Measurements from ENCODE around the gene TRMT13.

TRMT13 gene

GRCh38 chr1:100130552-100131077 is 2.3 kb upstream of the TRMT13 start:
- no CpG with 5 or more reads among the region's 5 CpGs for WGBS (ENCODE audit: extremely low coverage, insufficient coverage, low lambda C conversion rate)

GRCh38 chr1:100131623-100132022 is 1.3 kb upstream of the TRMT13 start:
- Histone ChIP-seq H3K27me3 (ENCODE audit: insufficient read depth, low read length, poor library complexity) (no peaks in the 10 kb centered on the region), H3K4me2 (ENCODE audit: low read length) (peak overlapping the region; percentile 84), H3K36me3 (ENCODE audit: control insufficient read depth, insufficient read depth, low read length) (no peaks in the 10 kb centered on the region), H3K79me1 (ENCODE audit: low read length) (peaks cover 11% of the 10 kb centered on the region), H3K4ac (ENCODE audit: low read depth, low read length) (no peak overlapping the region), H3K23ac (ENCODE audit: low read length) (no peak overlapping the region), H3K18ac (ENCODE audit: low read length) (no peak overlapping the region), H2AK5ac (ENCODE audit: low read length) (no peak overlapping the region), H4K5ac (ENCODE audit: low read length) (no peak overlapping the region), H3K4me1 (ENCODE audit: control insufficient read depth, low read depth, low read length) (no peaks in the 10 kb centered on the region), H2BK5ac (ENCODE audit: low read length) (no peak overlapping the region), H3K4me3 (ENCODE audit: low read length) (peak overlapping the region; percentile 2), H2BK15ac (replicated peaks; ENCODE audit: low read depth) (no peak overlapping the region), H3K9ac (ENCODE audit: low read length) (peak overlapping the region; percentile 56), H3K56ac (ENCODE audit: low read length) (peak overlapping the region; percentile 18), H3K27ac (ENCODE audit: low read depth, low read length) (no peak overlapping the region), H2BK120ac (ENCODE audit: low read depth, low read length) (no peak overlapping the region), H4K8ac (ENCODE audit: low read depth, low read length) (no peak overlapping the region), H3K79me2 (ENCODE audit: control insufficient read depth, insufficient read depth, low read length) (peaks cover 22% of the 10 kb centered on the region)
- peak; percentile 0 for DNase-seq
- no CpG with 5 or more reads among the region's 8 CpGs for WGBS (ENCODE audit: extremely low coverage, insufficient coverage, low lambda C conversion rate)

More at GRCh38 chr1:100130552-100131077, 2.3 kb upstream of the TRMT13 start:
- Histone ChIP-seq H2BK120ac (ENCODE audit: low read depth, low read length) (no peak overlapping the region), H3K18ac (ENCODE audit: low read length) (no peak overlapping the region), H2BK15ac (replicated peaks; ENCODE audit: low read depth) (no peak overlapping the region), H2AK5ac (ENCODE audit: low read length) (no peak overlapping the region), H2BK5ac (ENCODE audit: low read length) (no peak overlapping the region), H3K36me3 (ENCODE audit: control insufficient read depth, insufficient read depth, low read length) (no peaks in the 10 kb centered on the region), H3K27me3 (ENCODE audit: insufficient read depth, low read length, poor library complexity) (no peaks in the 10 kb centered on the region), H3K4me2 (ENCODE audit: low read length) (no peak overlapping the region), H3K79me1 (ENCODE audit: low read length) (peaks cover 14% of the 10 kb centered on the region), H3K56ac (ENCODE audit: low read length) (no peak overlapping the region), H3K23ac (ENCODE audit: low read length) (no peak overlapping the region), H3K4me3 (ENCODE audit: low read length) (no peak overlapping the region), H3K4me1 (ENCODE audit: control insufficient read depth, low read depth, low read length) (no peaks in the 10 kb centered on the region), H3K9ac (ENCODE audit: low read length) (no peak overlapping the region), H4K5ac (ENCODE audit: low read length) (no peak overlapping the region), H3K27ac (ENCODE audit: low read depth, low read length) (no peak overlapping the region), H4K8ac (ENCODE audit: low read depth, low read length) (no peak overlapping the region), H3K79me2 (ENCODE audit: control insufficient read depth, insufficient read depth, low read length) (peaks cover 22% of the 10 kb centered on the region), H3K4ac (ENCODE audit: low read depth, low read length) (no peak overlapping the region)
- no peak for DNase-seq

GRCh38 chr1:100134872-100135271 is 1.9 kb downstream of the TRMT13 start:
- Histone ChIP-seq H3K56ac (ENCODE audit: low read length) (no peak overlapping the region), H3K79me1 (ENCODE audit: low read length) (peaks cover 9% of the 10 kb centered on the region), H3K4ac (ENCODE audit: low read depth, low read length) (no peak overlapping the region), H3K9ac (ENCODE audit: low read length) (no peak overlapping the region), H2AK5ac (ENCODE audit: low read length) (no peak overlapping the region), H3K4me3 (ENCODE audit: low read length) (no peak overlapping the region), H2BK15ac (replicated peaks; ENCODE audit: low read depth) (no peak overlapping the region), H3K23ac (ENCODE audit: low read length) (no peak overlapping the region), H3K79me2 (ENCODE audit: control insufficient read depth, insufficient read depth, low read length) (peaks cover 17% of the 10 kb centered on the region), H4K8ac (ENCODE audit: low read depth, low read length) (no peak overlapping the region), H3K36me3 (ENCODE audit: control insufficient read depth, insufficient read depth, low read length) (no peaks in the 10 kb centered on the region), H3K27me3 (ENCODE audit: insufficient read depth, low read length, poor library complexity) (no peaks in the 10 kb centered on the region), H3K27ac (ENCODE audit: low read depth, low read length) (no peak overlapping the region), H3K4me2 (ENCODE audit: low read length) (no peak overlapping the region), H3K4me1 (ENCODE audit: control insufficient read depth, low read depth, low read length) (no peaks in the 10 kb centered on the region), H2BK5ac (ENCODE audit: low read length) (no peak overlapping the region), H2BK120ac (ENCODE audit: low read depth, low read length) (no peak overlapping the region), H4K5ac (ENCODE audit: low read length) (no peak overlapping the region), H3K18ac (ENCODE audit: low read length) (no peak overlapping the region)
- WGBS (ENCODE audit: extremely low coverage, insufficient coverage, low lambda C conversion rate): no CpG with 5 or more reads among the region's 3 CpGs
- peak; percentile 3 for DNase-seq

GRCh38 chr1:100137602-100138001 is 4.6 kb downstream of the TRMT13 start:
- H3K36me3 ChIP-seq (ENCODE audit: control insufficient read depth, insufficient read depth, low read length): no peaks in the 10 kb centered on the region

GRCh38 chr1:100141192-100141591 is 8.2 kb downstream of the TRMT13 start:
- Histone ChIP-seq H3K9ac (ENCODE audit: low read length) (no peak overlapping the region), H3K23ac (ENCODE audit: low read length) (no peak overlapping the region), H3K27me3 (ENCODE audit: insufficient read depth, low read length, poor library complexity) (no peaks in the 10 kb centered on the region), H3K4me2 (ENCODE audit: low read length) (no peak overlapping the region), H3K36me3 (ENCODE audit: control insufficient read depth, insufficient read depth, low read length) (no peaks in the 10 kb centered on the region), H3K27ac (ENCODE audit: low read depth, low read length) (no peak overlapping the region), H2BK15ac (replicated peaks; ENCODE audit: low read depth) (no peak overlapping the region), H3K4me1 (ENCODE audit: control insufficient read depth, low read depth, low read length) (no peaks in the 10 kb centered on the region), H2BK5ac (ENCODE audit: low read length) (no peak overlapping the region), H4K8ac (ENCODE audit: low read depth, low read length) (no peak overlapping the region), H3K56ac (ENCODE audit: low read length) (no peak overlapping the region), H3K18ac (ENCODE audit: low read length) (no peak overlapping the region), H2BK120ac (ENCODE audit: low read depth, low read length) (no peak overlapping the region), H3K79me1 (ENCODE audit: low read length) (no peaks in the 10 kb centered on the region), H3K79me2 (ENCODE audit: control insufficient read depth, insufficient read depth, low read length) (no peaks in the 10 kb centered on the region), H2AK5ac (ENCODE audit: low read length) (no peak overlapping the region), H4K5ac (ENCODE audit: low read length) (no peak overlapping the region), H3K4me3 (ENCODE audit: low read length) (no peak overlapping the region), H3K4ac (ENCODE audit: low read depth, low read length) (no peak overlapping the region)
- no peak for DNase-seq
- WGBS (ENCODE audit: extremely low coverage, insufficient coverage, low lambda C conversion rate): no CpG with 5 or more reads among the region's 4 CpGs

More at GRCh38 chr1:100137602-100138001, 4.6 kb downstream of the TRMT13 start:
- Histone ChIP-seq H2BK15ac (replicated peaks; ENCODE audit: low read depth) (no peak overlapping the region), H3K18ac (ENCODE audit: low read length) (no peak overlapping the region), H4K8ac (ENCODE audit: low read depth, low read length) (no peak overlapping the region), H3K23ac (ENCODE audit: low read length) (no peak overlapping the region), H3K27me3 (ENCODE audit: insufficient read depth, low read length, poor library complexity) (no peaks in the 10 kb centered on the region), H3K56ac (ENCODE audit: low read length) (no peak overlapping the region), H3K4me3 (ENCODE audit: low read length) (no peak overlapping the region), H3K79me1 (ENCODE audit: low read length) (peaks cover 4% of the 10 kb centered on the region), H2BK120ac (ENCODE audit: low read depth, low read length) (no peak overlapping the region), H4K5ac (ENCODE audit: low read length) (no peak overlapping the region), H3K4ac (ENCODE audit: low read depth, low read length) (no peak overlapping the region), H3K4me1 (ENCODE audit: control insufficient read depth, low read depth, low read length) (no peaks in the 10 kb centered on the region), H3K9ac (ENCODE audit: low read length) (no peak overlapping the region), H3K4me2 (ENCODE audit: low read length) (no peak overlapping the region), H2BK5ac (ENCODE audit: low read length) (no peak overlapping the region), H2AK5ac (ENCODE audit: low read length) (no peak overlapping the region), H3K27ac (ENCODE audit: low read depth, low read length) (no peak overlapping the region), H3K79me2 (ENCODE audit: control insufficient read depth, insufficient read depth, low read length) (no peaks in the 10 kb centered on the region)
- no peak for DNase-seq
- no CpG with 5 or more reads among the region's 2 CpGs for WGBS (ENCODE audit: extremely low coverage, insufficient coverage, low lambda C conversion rate)

GRCh38 chr1:100142343-100142742 is 9.4 kb downstream of the TRMT13 start:
- H3K9ac ChIP-seq (ENCODE audit: low read length): no peak overlapping the region
- no peaks in the 10 kb centered on the region for H3K4me1 ChIP-seq (ENCODE audit: control insufficient read depth, low read depth, low read length)
- no peak overlapping the region for H2BK15ac ChIP-seq (replicated peaks; ENCODE audit: low read depth)
- H3K23ac ChIP-seq (ENCODE audit: low read length): no peak overlapping the region
- no peak overlapping the region for H2BK5ac ChIP-seq (ENCODE audit: low read length)
- H3K18ac ChIP-seq (ENCODE audit: low read length): no peak overlapping the region
- H3K4me3 ChIP-seq (ENCODE audit: low read length): no peak overlapping the region
- 100% methylated on average over 1 of the region's 3 CpGs for WGBS (ENCODE audit: extremely low coverage, insufficient coverage, low lambda C conversion rate)
- no peak overlapping the region for H3K56ac ChIP-seq (ENCODE audit: low read length)
- H3K27me3 ChIP-seq (ENCODE audit: insufficient read depth, low read length, poor library complexity): no peaks in the 10 kb centered on the region
- H4K8ac ChIP-seq (ENCODE audit: low read depth, low read length): no peak overlapping the region
- H3K79me1 ChIP-seq (ENCODE audit: low read length): no peaks in the 10 kb centered on the region
- no peak overlapping the region for H3K4me2 ChIP-seq (ENCODE audit: low read length)
- H3K36me3 ChIP-seq (ENCODE audit: control insufficient read depth, insufficient read depth, low read length): no peaks in the 10 kb centered on the region
- no peak overlapping the region for H2BK120ac ChIP-seq (ENCODE audit: low read depth, low read length)
- no peak overlapping the region for H3K27ac ChIP-seq (ENCODE audit: low read depth, low read length)
- H4K5ac ChIP-seq (ENCODE audit: low read length): no peak overlapping the region
- DNase-seq: no peak
- no peak overlapping the region for H2AK5ac ChIP-seq (ENCODE audit: low read length)
- no peaks in the 10 kb centered on the region for H3K79me2 ChIP-seq (ENCODE audit: control insufficient read depth, insufficient read depth, low read length)
- no peak overlapping the region for H3K4ac ChIP-seq (ENCODE audit: low read depth, low read length)

Measured in mesendoderm (in vitro differentiated cells).